Heart left ventricle (tissue), 13 donors: ENCODE measurements around the gene TMEM269.

ENCODE experiments used
- POLR2A ChIP-seq, 2 donors: fragments of 450-650 bp; IDR thresholded peaks; one replicate each; pipeline ENCODE4 v1.6.1; 2017; ENCODE audit warnings: antibody characterized with exemption in 2 of 2, mild to moderate bottlenecking in 2 of 2, moderate library complexity in 2 of 2
- TF ChIP-seq, protein P1 (sequence below), 12 donors: fragments of 200-600 bp; sonication (generic) in 4 of 12; IDR thresholded peaks; one replicate each; pipeline versions ENCODE4 v1.5.0 to v1.8.0; 2018 to 2022; ENCODE audit warnings: antibody characterized with exemption in 12 of 12, mild to moderate bottlenecking in 5 of 12
- donor health status: ischemic (EF 13 %, LVEDD 7.1; RV severe dilation, severe dysfunction).
- donor health status: DM: no; HTN: yes; CAD: no.
- donor health status: DM: no; HTN: no; CAD: no.
- donor health status: ischemic (EF 25% LVEDD 6.9; RV normal size, moderate dysfunction).
- donor health status: ischemic (EF 25% LVEDD 5.7; RV mildly dilated, moderate dysfunction).
- donor health status: ischemic (EF 35%, LVEDD 5.7; RV mildly dilated, moderate dysfunction).
- donor health status: nonischemic (EF 11% LVEDD 7.7; RV severe dilation, severe dysfunction).
- donor health status: DM: yes; HTN: yes; CAD: no.
- donor health status: PGD.
- donor health status: ischemic (EF 29% LVEDD 5.4; RV normal size, mild dysfunction).
- donor health status: nonischemic (EF 23%, LVEDD 6.1; RV moderate dilation, normal function).

DNA sequence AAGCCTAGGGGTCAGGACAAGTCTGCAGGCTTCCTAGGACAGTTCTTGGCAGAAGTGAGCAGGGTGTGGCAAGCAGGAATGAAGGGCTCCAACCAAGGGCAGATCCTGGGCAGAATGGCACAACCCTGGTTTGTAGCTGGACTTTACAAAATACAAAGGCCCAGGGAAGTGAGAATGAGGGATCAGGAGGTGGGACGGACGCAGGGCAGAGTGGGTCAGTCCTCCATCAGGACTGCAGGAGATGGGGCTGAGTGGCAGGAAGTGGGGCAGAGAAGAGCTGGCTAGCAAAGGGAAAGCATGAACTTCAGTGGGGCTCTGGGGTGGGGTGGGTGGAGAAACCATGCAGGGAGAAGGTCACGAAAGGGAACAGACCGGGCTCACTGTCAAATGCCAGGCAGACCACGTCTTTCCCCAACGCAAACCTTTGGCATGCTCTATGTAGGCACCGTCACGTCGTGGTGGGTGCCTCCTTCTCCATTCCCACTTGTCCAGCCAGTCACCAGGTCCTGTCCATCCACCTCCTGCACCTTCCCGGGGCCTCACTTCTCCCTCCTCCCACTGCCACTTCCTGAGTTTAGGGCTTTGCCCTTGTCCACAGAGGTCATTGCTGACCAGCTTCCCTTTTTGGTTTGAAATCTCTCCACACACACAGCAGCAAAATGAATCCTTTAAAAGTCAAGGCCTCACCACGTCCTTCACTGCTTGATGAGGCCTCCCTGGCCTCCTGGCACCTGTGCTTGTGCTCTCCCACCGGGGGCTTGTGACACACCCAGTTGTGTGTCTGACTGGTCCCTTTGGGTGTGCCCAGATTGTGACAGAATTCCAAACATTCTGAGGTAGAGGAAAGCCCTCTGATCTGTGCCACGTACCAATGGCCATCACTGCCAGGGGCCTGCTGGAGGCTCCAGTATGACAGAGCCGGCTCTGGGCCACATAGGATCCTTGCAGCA is 36.1 kb upstream of the TMEM269 start:
- TF ChIP-seq, protein P1, sequence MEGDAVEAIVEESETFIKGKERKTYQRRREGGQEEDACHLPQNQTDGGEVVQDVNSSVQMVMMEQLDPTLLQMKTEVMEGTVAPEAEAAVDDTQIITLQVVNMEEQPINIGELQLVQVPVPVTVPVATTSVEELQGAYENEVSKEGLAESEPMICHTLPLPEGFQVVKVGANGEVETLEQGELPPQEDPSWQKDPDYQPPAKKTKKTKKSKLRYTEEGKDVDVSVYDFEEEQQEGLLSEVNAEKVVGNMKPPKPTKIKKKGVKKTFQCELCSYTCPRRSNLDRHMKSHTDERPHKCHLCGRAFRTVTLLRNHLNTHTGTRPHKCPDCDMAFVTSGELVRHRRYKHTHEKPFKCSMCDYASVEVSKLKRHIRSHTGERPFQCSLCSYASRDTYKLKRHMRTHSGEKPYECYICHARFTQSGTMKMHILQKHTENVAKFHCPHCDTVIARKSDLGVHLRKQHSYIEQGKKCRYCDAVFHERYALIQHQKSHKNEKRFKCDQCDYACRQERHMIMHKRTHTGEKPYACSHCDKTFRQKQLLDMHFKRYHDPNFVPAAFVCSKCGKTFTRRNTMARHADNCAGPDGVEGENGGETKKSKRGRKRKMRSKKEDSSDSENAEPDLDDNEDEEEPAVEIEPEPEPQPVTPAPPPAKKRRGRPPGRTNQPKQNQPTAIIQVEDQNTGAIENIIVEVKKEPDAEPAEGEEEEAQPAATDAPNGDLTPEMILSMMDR (IDR thresholded peaks at IDR 0.05): no peak
- no peak for TF ChIP-seq POLR2A (IDR thresholded peaks at IDR 0.05)
